Glutamatergic neuron (in vitro differentiated cells): ENCODE results near the gene DAPK1. TPM values are rescaled to one million over a fixed set of nuclear protein-coding genes. Genes with fewer than 3 reads are reported as not detected.

Experiments used
- DNase-seq: peaks from one replicate; pipeline ENCODE4 v3.0.0; 2022
- H3K27ac Mint-ChIP-seq: one replicate; pipeline ENCODE4 v1.8.0; 2020; ENCODE audit warnings: mild to moderate bottlenecking, mixed read lengths, inconsistent platforms; ENCODE audit not compliant: unreplicated experiment
- H3K27me3 Mint-ChIP-seq: one replicate; pipeline ENCODE4 v1.8.0; 2020; ENCODE audit warnings: mild to moderate bottlenecking, moderate library complexity, mixed read lengths, inconsistent platforms; ENCODE audit not compliant: unreplicated experiment
- H3K36me3 Mint-ChIP-seq: one replicate; pipeline ENCODE4 v1.8.0; 2020; ENCODE audit warnings: mild to moderate bottlenecking, mixed read lengths, inconsistent platforms; ENCODE audit not compliant: unreplicated experiment
- H3K4me1 Mint-ChIP-seq: one replicate; pipeline ENCODE4 v1.8.0; 2020; ENCODE audit warnings: mild to moderate bottlenecking, low read depth, mixed read lengths, inconsistent platforms; ENCODE audit not compliant: unreplicated experiment
- H3K4me3 Mint-ChIP-seq: one replicate; pipeline ENCODE4 v1.8.0; 2020; ENCODE audit warnings: mild to moderate bottlenecking, mixed read lengths, inconsistent platforms; ENCODE audit not compliant: unreplicated experiment
- H3K9me3 Mint-ChIP-seq: one replicate; pipeline ENCODE4 v1.8.0; 2020; ENCODE audit warnings: mild to moderate bottlenecking, moderate library complexity, mixed read lengths, inconsistent platforms; ENCODE audit not compliant: unreplicated experiment
- CTCF ChIP-seq: fragments of 200-600 bp; sonication (generic); IDR thresholded peaks from one replicate; pipeline ENCODE4 v1.5.0; 2021; ENCODE audit not compliant: partially characterized antibody, unreplicated experiment
- total RNA-seq: library from RNA; stranded (reverse); fragmentation: NEBNext Ultra II Directional; extraction: Animal tissue kit (Norgen Biotek cat#: 25700); gene quantifications from one replicate; pipeline ENCODE4 v1.2.1, GENCODE V29; 2021; ENCODE audit not compliant: unreplicated experiment

The DAPK1 gene
- total RNA-seq, 1 donor from 2014 or later, result 384 TPM

- Mint-ChIP-seq H3K9me3 (peaks cover 10% of the 10 kb centered on the region), H3K36me3 (no peaks in the 10 kb centered on the region), H3K27me3 (peaks cover 10% of the 10 kb centered on the region), H3K4me3 (no peak overlapping the region), H3K4me1 (peaks cover 55% of the 10 kb centered on the region), H3K27ac (no peak overlapping the region)
- TF ChIP-seq CTCF, result no peak
- DNase-seq, result no peak
These were observed 95.1 kb downstream of the DAPK1 start for GRCh38 chr9:87592554-87593358.

GRCh38 chr9:87593359-87593980, 95.8 kb downstream of the DAPK1 start:
- no peak overlapping the region for H3K4me3 Mint-ChIP-seq
- H3K4me1 Mint-ChIP-seq, result peaks cover 53% of the 10 kb centered on the region
- no peaks in the 10 kb centered on the region for H3K36me3 Mint-ChIP-seq
- H3K27ac Mint-ChIP-seq, result no peak overlapping the region
- no peak for TF ChIP-seq CTCF
- H3K27me3 Mint-ChIP-seq, result peaks cover 8% of the 10 kb centered on the region
- DNase-seq, result no peak
- H3K9me3 Mint-ChIP-seq, result peaks cover 11% of the 10 kb centered on the region

- H3K27ac Mint-ChIP-seq, result no peak overlapping the region
- no peak for TF ChIP-seq CTCF
- peaks cover 9% of the 10 kb centered on the region for H3K9me3 Mint-ChIP-seq
- DNase-seq, result no peak
- no peaks in the 10 kb centered on the region for H3K36me3 Mint-ChIP-seq
- peaks cover 6% of the 10 kb centered on the region for H3K27me3 Mint-ChIP-seq
- peaks cover 57% of the 10 kb centered on the region for H3K4me1 Mint-ChIP-seq
- H3K4me3 Mint-ChIP-seq, result no peak overlapping the region
These were observed 96.5 kb downstream of the DAPK1 start for GRCh38 chr9:87594194-87594593.

- Mint-ChIP-seq H3K4me1 (peaks cover 56% of the 10 kb centered on the region), H3K9me3 (peaks cover 9% of the 10 kb centered on the region), H3K27me3 (peaks cover 5% of the 10 kb centered on the region), H3K36me3 (no peaks in the 10 kb centered on the region), H3K4me3 (no peak overlapping the region), H3K27ac (no peak overlapping the region)
- TF ChIP-seq CTCF, result no peak
- DNase-seq, result no peak
These were observed 97.0 kb downstream of the DAPK1 start for GRCh38 chr9:87594662-87595061.

- no peak for DNase-seq
- H3K27ac Mint-ChIP-seq, result no peak overlapping the region
- peaks cover 5% of the 10 kb centered on the region for H3K27me3 Mint-ChIP-seq
- H3K9me3 Mint-ChIP-seq, result peaks cover 10% of the 10 kb centered on the region
- H3K4me3 Mint-ChIP-seq, result no peak overlapping the region
- H3K4me1 Mint-ChIP-seq, result peaks cover 61% of the 10 kb centered on the region
- no peaks in the 10 kb centered on the region for H3K36me3 Mint-ChIP-seq
- TF ChIP-seq CTCF, result no peak
These were observed 97.9 kb downstream of the DAPK1 start for GRCh38 chr9:87595610-87596009.
